GM23248 (cell line): Measurements from ENCODE around the gene MNX1. TPM values are rescaled to one million over a fixed set of nuclear protein-coding genes. Genes with fewer than 3 reads are reported as not detected.

Source experiments
- DNase-seq: peaks from one replicate; pipeline ENCODE4 v3.0.0-alpha.2; 2015
- H2AFZ ChIP-seq: fragments of 200-600 bp; sonication (generic); 2 replicates; pipeline ENCODE4 v1.6.1; 2016; ENCODE audit warnings: antibody characterized with exemption
- H3F3A ChIP-seq: fragments of 200-600 bp; sonication (generic); 2 replicates; pipeline ENCODE4 v1.6.1; 2016; ENCODE audit warnings: mild to moderate bottlenecking, antibody characterized with exemption, mixed run types; ENCODE audit not compliant: insufficient read depth
- H3K27ac ChIP-seq: fragments of 200-600 bp; sonication (generic); 2 replicates; pipeline ENCODE4 v1.5.1; 2016; ENCODE audit warnings: mild to moderate bottlenecking
- H3K27me3 ChIP-seq: fragments of 200-600 bp; sonication (generic); replicated peaks from 2 replicates; pipeline ENCODE4 v1.6.1; 2016; ENCODE audit warnings: mild to moderate bottlenecking; ENCODE audit not compliant: insufficient read depth
- H3K36me3 ChIP-seq: fragments of 200-600 bp; sonication (generic); 2 replicates; pipeline ENCODE4 v1.6.1; 2016; ENCODE audit warnings: low read depth, mild to moderate bottlenecking
- H3K4me1 ChIP-seq: fragments of 200-600 bp; sonication (generic); 2 replicates; pipeline ENCODE4 v1.6.1; 2016; ENCODE audit warnings: mild to moderate bottlenecking; ENCODE audit not compliant: insufficient read depth
- H3K4me2 ChIP-seq: fragments of 200-600 bp; sonication (generic); one replicate; pipeline ENCODE4 v1.6.1; 2016; ENCODE audit warnings: mild to moderate bottlenecking; ENCODE audit not compliant: unreplicated experiment
- H3K4me3 ChIP-seq: fragments of 200-600 bp; sonication (generic); 2 replicates; pipeline ENCODE4 v1.5.1; 2016; ENCODE audit warnings: mild to moderate bottlenecking
- H3K79me2 ChIP-seq: fragments of 200-600 bp; sonication (generic); 2 replicates; pipeline ENCODE4 v1.6.1; 2016; ENCODE audit warnings: mild to moderate bottlenecking; ENCODE audit not compliant: insufficient read depth
- H3K9ac ChIP-seq: fragments of 200-600 bp; sonication (generic); 2 replicates; pipeline ENCODE4 v1.6.1; 2016; ENCODE audit warnings: mild to moderate bottlenecking
- H3K9me2 ChIP-seq: fragments of 200-600 bp; sonication (generic); 2 replicates; pipeline ENCODE4 v1.6.1; 2016; ENCODE audit warnings: mixed run types, mild to moderate bottlenecking, moderate library complexity; ENCODE audit not compliant: insufficient read depth
- H3K9me3 ChIP-seq: fragments of 200-600 bp; sonication (generic); one replicate; pipeline ENCODE4 v1.6.1; 2017; ENCODE audit warnings: low read depth
- H4K20me1 ChIP-seq: fragments of 200-600 bp; sonication (generic); 2 replicates; pipeline ENCODE4 v1.6.0; 2016; ENCODE audit not compliant: insufficient read depth
- EZH2 ChIP-seq: fragments of 200-600 bp; sonication (generic); IDR thresholded peaks from 2 replicates; pipeline ENCODE4 v1.6.1; 2018; ENCODE audit warnings: antibody characterized with exemption, mild to moderate bottlenecking; ENCODE audit not compliant: insufficient read depth, poor library complexity, severe bottlenecking
- EZH2phosphoT487 ChIP-seq: fragments of 200-600 bp; sonication (generic); IDR thresholded peaks from 2 replicates; pipeline ENCODE4 v1.6.1; 2018; ENCODE audit warnings: antibody characterized with exemption, moderate library complexity, mild to moderate bottlenecking, low read depth; ENCODE audit not compliant: insufficient read depth
- WGBS, 2 experiments: methylation state at CpG; one replicate each; pipeline ENCODE4 v1.1.6; 2015 to 2017; ENCODE audit warnings: low lambda C conversion rate in 2 of 2, low coverage in 1 of 2; ENCODE audit errors: missing lambda C conversion rate in 2 of 2; 5-methylcytosine and 5-hydroxymethylcytosine counted together
- in situ Hi-C: fragments of 300-500 bp; cut with MboI; formaldehyde crosslinking; loops from 2 replicates; pipeline ENCODE4 v1.15.0; 2020
- polyA plus RNA-seq: library from polyadenylated mRNA; unstranded; fragments of >200 nt; fragmentation: Nextera tagmentation; extraction: Ambion mirVana; gene quantifications from 2 replicates; pipeline ENCODE4 v1.2.1, GENCODE V29; 2016
- total RNA-seq: library from RNA; depleted of rRNA; stranded (reverse); fragments of >200 nt; shearing (Covaris generic); gene quantifications from 2 replicates; pipeline ENCODE4 v1.2.3, GENCODE V29; 2014; rRNA removed

Gene MNX1
- total RNA-seq (not detected in 2 replicates), polyA plus RNA-seq (not detected in 2 replicates)

- Histone ChIP-seq H3K9me2 (no peaks in the 10 kb centered on the region), H3K27me3 (peaks cover 96% of the 10 kb centered on the region), H3K27ac (no peak within 1 kb of the TSS), H3K4me3 (peak within 1 kb of the TSS; percentile 16; the same call in 1 of the 2 replicates), H3K4me2 (no peak within 1 kb of the TSS), H3K36me3 (no peaks in the 10 kb centered on the region), H3K9ac (no peak within 1 kb of the TSS), H4K20me1 (no peaks in the 10 kb centered on the region), H3K9me3 (no peaks in the 10 kb centered on the region), H3K79me2 (no peaks in the 10 kb centered on the region), H2AFZ (no peak within 1 kb of the TSS), H3K4me1 (no peaks in the 10 kb centered on the region), H3F3A (no peaks in the 10 kb centered on the region)
- in situ Hi-C loops = no loop called here
- DNase-seq = no peak
- WGBS, 2 experiments = 1 to 2% methylated on average over 43 to 80 of the region's 87 CpGs
- TF ChIP-seq EZH2phosphoT487 (0 out of 2 replicates have a peak, but pooled peaks have one; percentile 49), EZH2 (no peak)
Observed at GRCh38 chr7:157010588-157011332, at the start of gene MNX1. Gene MNX1 (minus strand): TSS chr7:157010663. CDS start chr7:157010350, 313 bp downstream.

GRCh38 chr7:157059534-157059933, 49.1 kb upstream of the MNX1 start:
- no peak overlapping the region for H3K4me2 ChIP-seq
- H3K4me3 ChIP-seq = no peak overlapping the region
- no peak overlapping the region for H3K9ac ChIP-seq
- WGBS, 2 experiments = 8 to 22% methylated on average over 4 of the region's 4 CpGs
- H3K36me3 ChIP-seq = no peaks in the 10 kb centered on the region
- no peak overlapping the region for H2AFZ ChIP-seq
- H3F3A ChIP-seq = no peaks in the 10 kb centered on the region
- H3K27me3 ChIP-seq = peaks cover 17% of the 10 kb centered on the region; the same call in 1 of the 2 replicates
- no peaks in the 10 kb centered on the region for H4K20me1 ChIP-seq
- H3K79me2 ChIP-seq = no peaks in the 10 kb centered on the region
- H3K9me2 ChIP-seq = no peaks in the 10 kb centered on the region
- in situ Hi-C loops = no loop called here
- H3K27ac ChIP-seq = no peak overlapping the region
- no peak for DNase-seq
- no peak for TF ChIP-seq EZH2
- TF ChIP-seq EZH2phosphoT487 = no peak
- H3K9me3 ChIP-seq = no peaks in the 10 kb centered on the region
- no peaks in the 10 kb centered on the region for H3K4me1 ChIP-seq

DNA sequence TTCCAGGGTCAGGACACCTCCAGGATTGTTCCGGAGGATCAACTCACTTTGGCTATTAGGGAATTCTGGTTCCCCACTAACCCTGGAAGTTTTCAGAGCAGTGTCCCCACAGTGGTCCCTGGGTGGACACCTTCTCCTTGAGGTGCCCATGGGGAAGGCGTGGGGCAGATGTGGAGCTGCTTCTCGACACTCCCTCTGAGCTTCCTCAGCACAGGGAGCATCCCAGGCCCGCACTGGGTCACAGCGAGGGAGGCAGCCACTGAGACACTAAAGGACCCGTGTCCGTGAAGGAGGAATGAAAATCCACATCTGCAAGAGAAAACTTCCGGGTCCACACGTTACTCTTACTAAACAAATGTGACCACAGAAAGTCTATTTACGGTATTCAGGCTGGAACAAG, 48.2 kb upstream of the MNX1 start:
- H3K4me1 ChIP-seq = no peaks in the 10 kb centered on the region
- H3K79me2 ChIP-seq = no peaks in the 10 kb centered on the region
- H3K4me2 ChIP-seq = no peak overlapping the region
- H3K27me3 ChIP-seq = peaks cover 24% of the 10 kb centered on the region
- H3K4me3 ChIP-seq = no peak overlapping the region
- no peaks in the 10 kb centered on the region for H3K36me3 ChIP-seq
- H3F3A ChIP-seq = no peaks in the 10 kb centered on the region
- H3K9ac ChIP-seq = no peak overlapping the region
- H3K9me3 ChIP-seq = no peaks in the 10 kb centered on the region
- in situ Hi-C loops = no loop called here
- TF ChIP-seq EZH2phosphoT487 (no peak), EZH2 (no peak)
- DNase-seq = no peak
- H2AFZ ChIP-seq = no peak overlapping the region
- H3K9me2 ChIP-seq = no peaks in the 10 kb centered on the region
- H4K20me1 ChIP-seq = no peaks in the 10 kb centered on the region
- no peak overlapping the region for H3K27ac ChIP-seq
- 41% methylated on average over 10 of the region's 10 CpGs for WGBS, 2 experiments

DNA sequence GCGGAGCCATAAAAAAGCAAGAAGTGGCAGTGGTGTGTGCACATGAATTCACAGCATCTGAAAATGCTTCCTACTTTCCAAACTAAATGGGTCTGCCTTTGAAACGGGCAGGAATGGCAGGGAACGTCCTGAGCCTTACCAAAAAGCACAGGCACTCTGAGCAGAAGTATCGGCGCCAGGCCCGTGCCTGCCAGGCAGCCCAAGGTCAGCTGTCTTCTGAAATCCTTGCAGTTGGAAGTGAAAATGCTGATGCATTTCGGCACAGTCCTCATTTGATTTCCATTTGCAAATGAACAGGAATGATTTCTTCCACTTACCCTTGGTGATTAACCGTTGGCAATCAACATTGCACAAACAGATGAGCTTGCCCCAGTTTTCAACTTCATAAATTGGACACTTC, 47.6 kb upstream of the MNX1 start:
- Histone ChIP-seq H3K27ac (no peak overlapping the region), H3K4me3 (no peak overlapping the region), H4K20me1 (no peaks in the 10 kb centered on the region), H3K9me2 (no peaks in the 10 kb centered on the region), H3K4me1 (no peaks in the 10 kb centered on the region), H3K4me2 (no peak overlapping the region), H3K36me3 (no peaks in the 10 kb centered on the region), H3K9me3 (no peaks in the 10 kb centered on the region), H3K79me2 (no peaks in the 10 kb centered on the region), H3K27me3 (peaks cover 31% of the 10 kb centered on the region), H2AFZ (no peak overlapping the region), H3F3A (no peaks in the 10 kb centered on the region), H3K9ac (no peak overlapping the region)
- no peak for DNase-seq
- TF ChIP-seq EZH2 (no peak), EZH2phosphoT487 (no peak)
- WGBS, 2 experiments = 33 to 43% methylated on average over 8 of the region's 8 CpGs
- in situ Hi-C loops = no loop called here
